Measurements from ENCODE around the gene ACMSD. TPM values are rescaled to one million over a fixed set of nuclear protein-coding genes. Genes with fewer than 3 reads are reported as not detected.

The ACMSD gene
- total and polyA plus RNA-seq, 2 donors: not detected

GRCh38 chr2:134862674-134863073, 24.3 kb downstream of the ACMSD start:
- Histone ChIP-seq H3K4me3 (ENCODE audit: low read length in 2 of 2) (no peak overlapping the region), H3K9me3 (ENCODE audit: control insufficient read depth in 2 of 2, insufficient read depth in 1 of 2, low read length in 1 of 2) (no peaks in the 10 kb centered on the region), H3K27ac (ENCODE audit: low read depth in 1 of 2, low read length in 1 of 2) (no peak overlapping the region), H3K4me1 (ENCODE audit: control insufficient read depth in 2 of 2, insufficient read depth in 2 of 2, low read length in 2 of 2) (no peaks in the 10 kb centered on the region), H3K27me3 (ENCODE audit: control insufficient read depth in 2 of 2, insufficient read depth in 1 of 2, low read length in 1 of 2) (no peaks in the 10 kb centered on the region), H3K36me3 (ENCODE audit: control insufficient read depth in 2 of 2, insufficient read depth in 2 of 2, low read length in 1 of 2) (no peaks in the 10 kb centered on the region)
- no peak for DNase-seq (ENCODE audit: low read depth in 6 of 9, low spot score in 9 of 9)
- 100% methylated on average over 3 of the region's 3 CpGs for WGBS

GRCh38 chr2:134863446-134863845, 25.0 kb downstream of the ACMSD start:
- H3K27ac ChIP-seq (ENCODE audit: low read depth in 1 of 2, low read length in 1 of 2): no peak overlapping the region
- H3K4me1 ChIP-seq (ENCODE audit: control insufficient read depth in 2 of 2, insufficient read depth in 2 of 2, low read length in 2 of 2): no peaks in the 10 kb centered on the region
- 88% methylated on average over 20 of the region's 20 CpGs for WGBS
- H3K36me3 ChIP-seq (ENCODE audit: control insufficient read depth in 2 of 2, insufficient read depth in 2 of 2, low read length in 1 of 2): no peaks in the 10 kb centered on the region
- no peak for DNase-seq (ENCODE audit: low read depth in 6 of 9, low spot score in 9 of 9)
- H3K9me3 ChIP-seq (ENCODE audit: control insufficient read depth in 2 of 2, insufficient read depth in 1 of 2, low read length in 1 of 2): no peaks in the 10 kb centered on the region
- H3K27me3 ChIP-seq (ENCODE audit: control insufficient read depth in 2 of 2, insufficient read depth in 1 of 2, low read length in 1 of 2): no peaks in the 10 kb centered on the region
- no peak overlapping the region for H3K4me3 ChIP-seq (ENCODE audit: low read length in 2 of 2)

GRCh38 chr2:134865067-134865787, 26.8 kb downstream of the ACMSD start:
- Histone ChIP-seq H3K27me3 (ENCODE audit: control insufficient read depth in 2 of 2, insufficient read depth in 1 of 2, low read length in 1 of 2) (no peaks in the 10 kb centered on the region), H3K9me3 (ENCODE audit: control insufficient read depth in 2 of 2, insufficient read depth in 1 of 2, low read length in 1 of 2) (no peaks in the 10 kb centered on the region), H3K4me3 (ENCODE audit: low read length in 2 of 2) (no peak overlapping the region), H3K4me1 (ENCODE audit: control insufficient read depth in 2 of 2, insufficient read depth in 2 of 2, low read length in 2 of 2) (no peaks in the 10 kb centered on the region), H3K27ac (ENCODE audit: low read depth in 1 of 2, low read length in 1 of 2) (no peak overlapping the region), H3K36me3 (ENCODE audit: control insufficient read depth in 2 of 2, insufficient read depth in 2 of 2, low read length in 1 of 2) (no peaks in the 10 kb centered on the region)
- no peak for DNase-seq (ENCODE audit: low read depth in 6 of 9, low spot score in 9 of 9)
- 98% methylated on average over 5 of the region's 5 CpGs for WGBS

- Histone ChIP-seq H3K4me3 (ENCODE audit: low read length in 2 of 2) (no peak overlapping the region), H3K4me1 (ENCODE audit: control insufficient read depth in 2 of 2, insufficient read depth in 2 of 2, low read length in 2 of 2) (no peaks in the 10 kb centered on the region), H3K27ac (ENCODE audit: low read depth in 1 of 2, low read length in 1 of 2) (no peak overlapping the region), H3K27me3 (ENCODE audit: control insufficient read depth in 2 of 2, insufficient read depth in 1 of 2, low read length in 1 of 2) (no peaks in the 10 kb centered on the region), H3K36me3 (ENCODE audit: control insufficient read depth in 2 of 2, insufficient read depth in 2 of 2, low read length in 1 of 2) (no peaks in the 10 kb centered on the region), H3K9me3 (ENCODE audit: control insufficient read depth in 2 of 2, insufficient read depth in 1 of 2, low read length in 1 of 2) (no peaks in the 10 kb centered on the region)
- DNase-seq (ENCODE audit: low read depth in 6 of 9, low spot score in 9 of 9): no peak
- 99% methylated on average over 1 of the region's 1 CpG for WGBS
Observed at GRCh38 chr2:134866498-134867099, 28.2 kb downstream of the ACMSD start.

GRCh38 chr2:134869946-134870736, 31.7 kb downstream of the ACMSD start:
- H3K4me3 ChIP-seq (ENCODE audit: low read length in 2 of 2): no peak overlapping the region
- H3K27ac ChIP-seq (ENCODE audit: low read depth in 1 of 2, low read length in 1 of 2): no peak overlapping the region
- no peak for DNase-seq (ENCODE audit: low read depth in 6 of 9, low spot score in 9 of 9)
- H3K36me3 ChIP-seq (ENCODE audit: control insufficient read depth in 2 of 2, insufficient read depth in 2 of 2, low read length in 1 of 2): no peaks in the 10 kb centered on the region
- H3K4me1 ChIP-seq (ENCODE audit: control insufficient read depth in 2 of 2, insufficient read depth in 2 of 2, low read length in 2 of 2): no peaks in the 10 kb centered on the region
- WGBS: 96% methylated on average over 8 of the region's 8 CpGs
- H3K27me3 ChIP-seq (ENCODE audit: control insufficient read depth in 2 of 2, insufficient read depth in 1 of 2, low read length in 1 of 2): no peaks in the 10 kb centered on the region
- no peaks in the 10 kb centered on the region for H3K9me3 ChIP-seq (ENCODE audit: control insufficient read depth in 2 of 2, insufficient read depth in 1 of 2, low read length in 1 of 2)

- DNase-seq (ENCODE audit: low read depth in 6 of 9, low spot score in 9 of 9): no peak
- no peak overlapping the region for H3K27ac ChIP-seq (ENCODE audit: low read depth in 1 of 2, low read length in 1 of 2)
- H3K27me3 ChIP-seq (ENCODE audit: control insufficient read depth in 2 of 2, insufficient read depth in 1 of 2, low read length in 1 of 2): no peaks in the 10 kb centered on the region
- WGBS: 96% methylated on average over 2 of the region's 2 CpGs
- no peaks in the 10 kb centered on the region for H3K36me3 ChIP-seq (ENCODE audit: control insufficient read depth in 2 of 2, insufficient read depth in 2 of 2, low read length in 1 of 2)
- no peaks in the 10 kb centered on the region for H3K4me1 ChIP-seq (ENCODE audit: control insufficient read depth in 2 of 2, insufficient read depth in 2 of 2, low read length in 2 of 2)
- no peak overlapping the region for H3K4me3 ChIP-seq (ENCODE audit: low read length in 2 of 2)
- peaks cover 0 to 3% of the 10 kb centered on the region in 2 donors for H3K9me3 ChIP-seq (ENCODE audit: control insufficient read depth in 2 of 2, insufficient read depth in 1 of 2, low read length in 1 of 2)
Observed at GRCh38 chr2:134873152-134873551, 34.7 kb downstream of the ACMSD start.

- Histone ChIP-seq H3K4me1 (ENCODE audit: control insufficient read depth in 2 of 2, insufficient read depth in 2 of 2, low read length in 2 of 2) (no peaks in the 10 kb centered on the region), H3K27me3 (ENCODE audit: control insufficient read depth in 2 of 2, insufficient read depth in 1 of 2, low read length in 1 of 2) (no peaks in the 10 kb centered on the region), H3K4me3 (ENCODE audit: low read length in 2 of 2) (no peak overlapping the region), H3K27ac (ENCODE audit: low read depth in 1 of 2, low read length in 1 of 2) (no peak overlapping the region), H3K9me3 (ENCODE audit: control insufficient read depth in 2 of 2, insufficient read depth in 1 of 2, low read length in 1 of 2) (peaks cover 0 to 3% of the 10 kb centered on the region in 2 donors), H3K36me3 (ENCODE audit: control insufficient read depth in 2 of 2, insufficient read depth in 2 of 2, low read length in 1 of 2) (no peaks in the 10 kb centered on the region)
- 88% methylated on average over 1 of the region's 1 CpG for WGBS
- DNase-seq (ENCODE audit: low read depth in 6 of 9, low spot score in 9 of 9): no peak
Observed at GRCh38 chr2:134875309-134875708, 36.9 kb downstream of the ACMSD start.

GRCh38 chr2:134882773-134883172, 44.4 kb downstream of the ACMSD start:
- no peak for DNase-seq (ENCODE audit: low read depth in 6 of 9, low spot score in 9 of 9)
- Histone ChIP-seq H3K27me3 (ENCODE audit: control insufficient read depth in 2 of 2, insufficient read depth in 1 of 2, low read length in 1 of 2) (no peaks in the 10 kb centered on the region), H3K9me3 (ENCODE audit: control insufficient read depth in 2 of 2, insufficient read depth in 1 of 2, low read length in 1 of 2) (no peaks in the 10 kb centered on the region), H3K27ac (ENCODE audit: low read depth in 1 of 2, low read length in 1 of 2) (no peak overlapping the region), H3K4me1 (ENCODE audit: control insufficient read depth in 2 of 2, insufficient read depth in 2 of 2, low read length in 2 of 2) (no peaks in the 10 kb centered on the region), H3K4me3 (ENCODE audit: low read length in 2 of 2) (no peak overlapping the region), H3K36me3 (ENCODE audit: control insufficient read depth in 2 of 2, insufficient read depth in 2 of 2, low read length in 1 of 2) (no peaks in the 10 kb centered on the region)
